Endothelial cell of umbilical vein (primary cell): ENCODE results near the gene SLC35G3. TPM values are rescaled to one million over a fixed set of nuclear protein-coding genes. Genes with fewer than 3 reads are reported as not detected.

Source experiments
- BruUV-seq: library from RNA; stranded (reverse); fragments of 400-500 nt; replicated peaks from 2 replicates; lab custom pipeline; 2021; lab: Mats Ljungman, UMichigan
- CTCF ChIA-PET: fragments of 300-600, 350-600 bp; sonication (Branson Sonifier 250); formaldehyde crosslinking; loops from one replicate; lab custom pipeline; 2021; ENCODE audit warnings: antibody characterized with exemption, inconsistent platforms; lab: Charles Lee
- POLR2A ChIA-PET: fragments of 300-600, 350-600 bp; sonication (Branson Sonifier 250); formaldehyde crosslinking; loops from one replicate; lab custom pipeline; 2021; ENCODE audit warnings: antibody characterized with exemption, inconsistent platforms; lab: Charles Lee
- DNase-seq: peaks from one replicate; pipeline ENCODE4 v3.0.0-alpha.2; 2011; ENCODE audit warnings: low read depth, low spot score
- FAIRE-seq: peaks from 2 replicates; lab custom pipeline; 2011; peaks lifted over from hg19 to GRCh38; lab: Jason Lieb, UNC
- H2AFZ ChIP-seq: 2 replicates; pipeline ENCODE4 v1.6.0; 2012; ENCODE audit warnings: low read depth, low read length, control low read depth, inconsistent platforms
- H3K27ac ChIP-seq: 2 replicates; pipeline ENCODE4 v1.5.1; 2011; ENCODE audit warnings: low read depth, mild to moderate bottlenecking, control low read depth, low read length, moderate library complexity; ENCODE audit not compliant: insufficient read depth
- H3K27me3 ChIP-seq, 2 experiments: 2 replicates each; pipeline versions ENCODE4 v1.6.0 to v1.6.1; 2011; ENCODE audit warnings: low read length in 2 of 2, mixed read lengths in 1 of 2; ENCODE audit not compliant: control insufficient read depth in 2 of 2, insufficient read depth in 2 of 2
- H3K36me3 ChIP-seq, 2 experiments: 2 replicates in 1 of 2; 3 replicates in 1 of 2; pipeline ENCODE4 v1.5.1; 2011; ENCODE audit warnings: low read length in 2 of 2, mild to moderate bottlenecking in 1 of 2, moderate library complexity in 1 of 2; ENCODE audit not compliant: control insufficient read depth in 2 of 2, insufficient read depth in 2 of 2; ENCODE audit errors: extremely low read depth in 1 of 2
- H3K4me1 ChIP-seq: 3 replicates; pipeline ENCODE4 v1.5.1; 2011; ENCODE audit warnings: mild to moderate bottlenecking, low read length; ENCODE audit not compliant: control insufficient read depth, insufficient read depth; ENCODE audit errors: extremely low read depth
- H3K4me2 ChIP-seq: 2 replicates; pipeline ENCODE4 v1.6.1; 2011; ENCODE audit warnings: low read length, control low read depth, mixed read lengths; ENCODE audit not compliant: insufficient read depth
- H3K4me3 ChIP-seq, 3 experiments: fragments of 200-600 bp in 1 of 3; sonication (generic), shearing (Covaris generic) in 1 of 3; replicated peaks in 1 of 3; 2 replicates each; pipeline ENCODE4 v1.5.1; 2011 to 2016; ENCODE audit warnings: control low read depth in 3 of 3, low read length in 3 of 3, mild to moderate bottlenecking in 2 of 3, inconsistent platforms in 1 of 3, low read depth in 1 of 3, moderate library complexity in 1 of 3; ENCODE audit not compliant: insufficient read depth in 1 of 3
- H3K79me2 ChIP-seq: 2 replicates; pipeline ENCODE4 v1.6.0; 2012; ENCODE audit warnings: low read length, inconsistent platforms; ENCODE audit not compliant: control insufficient read depth, insufficient read depth
- H3K9ac ChIP-seq: replicated peaks from 2 replicates; pipeline ENCODE3; 2011; ENCODE audit warnings: low read length, control low read depth; ENCODE audit not compliant: insufficient read depth; ENCODE audit errors: extremely low read depth
- H3K9me1 ChIP-seq: replicated peaks from 3 replicates; pipeline ENCODE4 v1.6.0; 2011; ENCODE audit warnings: mild to moderate bottlenecking, low read length; ENCODE audit not compliant: control insufficient read depth, insufficient read depth; ENCODE audit errors: extremely low read depth
- H3K9me3 ChIP-seq: replicated peaks from 2 replicates; pipeline ENCODE4 v1.5.1; 2012; ENCODE audit warnings: low read length, inconsistent platforms; ENCODE audit not compliant: control insufficient read depth, insufficient read depth
- H4K20me1 ChIP-seq: replicated peaks from 2 replicates; pipeline ENCODE3; 2011; ENCODE audit warnings: mild to moderate bottlenecking, low read length; ENCODE audit not compliant: control insufficient read depth, insufficient read depth; ENCODE audit errors: extremely low read depth
- CTCF ChIP-seq, 2 donors: IDR thresholded peaks; 1 replicate in 1 of 2; 2 replicates in 1 of 2; pipeline ENCODE4 v1.5.1; 2011; ENCODE audit warnings: low read length in 2 of 2, mild to moderate bottlenecking in 2 of 2, moderate library complexity in 2 of 2, control low read depth in 1 of 2, inconsistent platforms in 1 of 2, low read depth in 1 of 2; ENCODE audit not compliant: insufficient read depth in 1 of 2; ENCODE audit errors: extremely low read depth in 1 of 2
- EZH2 ChIP-seq: IDR thresholded peaks from 2 replicates; pipeline ENCODE4 v1.6.1; 2012; ENCODE audit warnings: borderline replicate concordance, low read depth, mild to moderate bottlenecking, moderate library complexity, low read length, inconsistent platforms; ENCODE audit not compliant: severe bottlenecking
- FOS ChIP-seq: IDR thresholded peaks from 2 replicates; pipeline ENCODE4 v1.6.1; 2011; ENCODE audit warnings: mild to moderate bottlenecking, low read length, moderate library complexity, borderline replicate concordance; ENCODE audit not compliant: insufficient read depth
- GATA2 ChIP-seq: IDR thresholded peaks from 2 replicates; pipeline ENCODE4 v1.7.0; 2011; ENCODE audit warnings: low read depth, mild to moderate bottlenecking, moderate library complexity, mixed read lengths, low read length; ENCODE audit not compliant: insufficient read length, insufficient read depth
- JUN ChIP-seq: IDR thresholded peaks from 2 replicates; pipeline ENCODE4 v1.6.1; 2011; ENCODE audit warnings: borderline replicate concordance, low read depth; ENCODE audit not compliant: insufficient read length, insufficient read depth
- MAX ChIP-seq: IDR thresholded peaks from 2 replicates; pipeline ENCODE4 v1.6.1; 2011; ENCODE audit not compliant: insufficient read depth, insufficient read length
- MYC ChIP-seq: IDR thresholded peaks from one replicate; pipeline ENCODE4 v1.6.1; 2011; ENCODE audit warnings: mild to moderate bottlenecking, low read depth, low read length
- POLR2A ChIP-seq: IDR thresholded peaks from 2 replicates; pipeline ENCODE4 v1.6.1; 2012; ENCODE audit warnings: low read depth, mild to moderate bottlenecking, control low read depth, low read length
- POLR2AphosphoS5 ChIP-seq: IDR thresholded peaks from 2 replicates; pipeline ENCODE4 v1.6.1; 2012; ENCODE audit warnings: low read depth, mild to moderate bottlenecking, control low read depth, low read length, moderate library complexity; ENCODE audit not compliant: insufficient read depth
- dilution Hi-C: fragments of 300-500 bp; cut with MboI; formaldehyde crosslinking; loops from one replicate; pipeline ENCODE4 v1.15.0; 2019; ENCODE audit warnings: low sequenced_read_pairs; ENCODE audit not compliant: extremely low pct_ligation_motif_present
- intact Hi-C: fragments of 100-400 bp; cut with micrococcal nuclease; formaldehyde crosslinking; loops from one replicate; pipeline ENCODE4 v1.10.0; 2022
- polyA plus RNA-seq, 4 experiments: library from polyadenylated mRNA; depleted of rRNA in 3 of 4; stranded (reverse) in 3 of 4; unstranded in 1 of 4; fragments of >200 nt; gene quantifications; 2 replicates each; pipeline versions ENCODE4 v1.2.1 to v1.2.3, GENCODE V29; 2011 to 2012; ENCODE audit warnings: missing spikeins in 1 of 4
- total RNA-seq: library from RNA; stranded (reverse); gene quantifications from 2 replicates; pipeline ENCODE4 v1.2.3, GENCODE V29; 2021

Gene SLC35G3
- total and polyA plus RNA-seq, 2 donors (not counting 3 experiments of a cell fraction or from before 2014, with no cell fraction given): not detected

DNA sequence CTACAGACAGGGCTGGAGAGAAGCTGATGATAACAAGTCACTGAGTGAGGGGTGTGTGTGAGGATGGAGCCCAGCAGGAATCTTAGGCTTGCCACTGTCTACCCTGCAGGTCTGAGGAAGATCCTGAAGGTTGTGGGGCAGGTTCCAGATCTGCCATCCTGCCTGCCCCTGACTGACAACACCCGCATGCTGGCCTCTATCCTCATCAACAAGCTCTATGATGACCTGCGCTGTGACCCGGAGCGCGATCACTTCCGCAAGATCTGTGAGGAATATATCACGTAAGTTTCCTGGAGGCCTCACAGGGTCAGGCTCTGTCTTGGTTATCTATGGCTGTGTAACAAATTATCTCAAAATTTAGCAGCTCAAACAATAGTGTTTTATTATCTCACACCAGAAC lies 30.3 kb downstream of the SLC35G3 start:
- H3K36me3 ChIP-seq: no peaks in the 10 kb centered on the region
- H3K4me2 ChIP-seq: no peak overlapping the region
- no peaks in the 10 kb centered on the region for H3K9me1 ChIP-seq
- H3K27ac ChIP-seq: no peak overlapping the region
- H3K4me1 ChIP-seq: no peaks in the 10 kb centered on the region
- FAIRE-seq: no peak
- intact Hi-C loops: no loop called here
- H3K79me2 ChIP-seq: no peaks in the 10 kb centered on the region
- no peaks in the 10 kb centered on the region for H4K20me1 ChIP-seq
- H3K27me3 ChIP-seq: peaks cover 2 to 7% of the 10 kb centered on the region in 2 experiments
- CTCF ChIA-PET: interaction anchor here (3.9 kb wide), 1 partner anchor 376 kb away, joined by 15 read pairs; no protein-coding TSS in a partner anchor
- no TSS peak for BruUV-seq
- H3K9me3 ChIP-seq: no peaks in the 10 kb centered on the region
- H3K4me3 ChIP-seq: no peak overlapping the region
- no peak overlapping the region for H2AFZ ChIP-seq
- dilution Hi-C loops: no loop called here
- no peak overlapping the region for H3K9ac ChIP-seq
- no peak for DNase-seq
- POLR2A ChIA-PET: no interaction called here
- TF ChIP-seq FOS (no peak), EZH2 (no peak), JUN (no peak), POLR2A (no peak), MYC (no peak), POLR2AphosphoS5 (no peak), GATA2 (no peak), MAX (no peak), CTCF (IDR thresholded peaks at IDR 0.05; ENCODE audit: extremely low read depth in 1 of 2, insufficient read depth in 1 of 2, low read depth in 1 of 2, low read length in 2 of 2) (no peak)
